ENCODE measurements around the gene EYS.

Gene EYS

GRCh38 chr6:64680446-64680845 is 1026.6 kb downstream of the EYS start:
- DNase-seq (ENCODE audit: low read depth in 1 of 2, low spot score in 1 of 2): no peak

- no peak for DNase-seq (ENCODE audit: low read depth in 1 of 2, low spot score in 1 of 2)
These were observed 1027.6 kb downstream of the EYS start for GRCh38 chr6:64679416-64679815.

GRCh38 chr6:64672651-64673050 is 1034.4 kb downstream of the EYS start:
- no peak for DNase-seq (ENCODE audit: low read depth in 1 of 2, low spot score in 1 of 2)

GRCh38 chr6:64672131-64672530 is 1034.9 kb downstream of the EYS start:
- DNase-seq (ENCODE audit: low read depth in 1 of 2, low spot score in 1 of 2): no peak

- DNase-seq (ENCODE audit: low read depth in 1 of 2, low spot score in 1 of 2): no peak
These were observed 1041.9 kb downstream of the EYS start for GRCh38 chr6:64665137-64665536.

GRCh38 chr6:64664480-64664879 is 1042.5 kb downstream of the EYS start:
- DNase-seq (ENCODE audit: low read depth in 1 of 2, low spot score in 1 of 2): no peak

GRCh38 chr6:64644024-64644423 is 1063.0 kb downstream of the EYS start:
- no peak for DNase-seq (ENCODE audit: low read depth in 1 of 2, low spot score in 1 of 2)

- no peak for DNase-seq (ENCODE audit: low read depth in 1 of 2, low spot score in 1 of 2)
These were observed 1076.1 kb downstream of the EYS start for GRCh38 chr6:64630901-64631300.

- no peak for DNase-seq (ENCODE audit: low read depth in 1 of 2, low spot score in 1 of 2)
These were observed 1084.1 kb downstream of the EYS start for GRCh38 chr6:64622944-64623343.

- DNase-seq (ENCODE audit: low read depth in 1 of 2, low spot score in 1 of 2): no peak
These were observed 1104.0 kb downstream of the EYS start for GRCh38 chr6:64602993-64603392.

- no peak for DNase-seq (ENCODE audit: low read depth in 1 of 2, low spot score in 1 of 2)
These were observed 1115.4 kb downstream of the EYS start for GRCh38 chr6:64591676-64592036.

GRCh38 chr6:64590965-64591675 is 1115.9 kb downstream of the EYS start:
- DNase-seq (ENCODE audit: low read depth in 1 of 2, low spot score in 1 of 2): no peak

GRCh38 chr6:64589961-64590360 is 1117.1 kb downstream of the EYS start:
- no peak for DNase-seq (ENCODE audit: low read depth in 1 of 2, low spot score in 1 of 2)

- no peak for DNase-seq (ENCODE audit: low read depth in 1 of 2, low spot score in 1 of 2)
These were observed 1126.7 kb downstream of the EYS start for GRCh38 chr6:64580346-64580745.

- DNase-seq (ENCODE audit: low read depth in 1 of 2, low spot score in 1 of 2): no peak
These were observed 1153.7 kb downstream of the EYS start for GRCh38 chr6:64553249-64553786.

GRCh38 chr6:64547594-64548268 is 1159.3 kb downstream of the EYS start:
- DNase-seq (ENCODE audit: low read depth in 1 of 2, low spot score in 1 of 2): no peak

- DNase-seq (ENCODE audit: low read depth in 1 of 2, low spot score in 1 of 2): no peak
These were observed 1167.1 kb downstream of the EYS start for GRCh38 chr6:64539917-64540316.

- no peak for DNase-seq (ENCODE audit: low read depth in 1 of 2, low spot score in 1 of 2)
These were observed 1168.3 kb downstream of the EYS start for GRCh38 chr6:64538722-64539121.

- DNase-seq (ENCODE audit: low read depth in 1 of 2, low spot score in 1 of 2): no peak
These were observed 1179.1 kb downstream of the EYS start for GRCh38 chr6:64527899-64528298.

- no peak for DNase-seq (ENCODE audit: low read depth in 1 of 2, low spot score in 1 of 2)
These were observed 1184.2 kb downstream of the EYS start for GRCh38 chr6:64522859-64523258.

- DNase-seq (ENCODE audit: low read depth in 1 of 2, low spot score in 1 of 2): no peak
These were observed 1187.0 kb downstream of the EYS start for GRCh38 chr6:64520050-64520449.

GRCh38 chr6:64516393-64516792 is 1190.6 kb downstream of the EYS start:
- DNase-seq (ENCODE audit: low read depth in 1 of 2, low spot score in 1 of 2): no peak

- DNase-seq (ENCODE audit: low read depth in 1 of 2, low spot score in 1 of 2): no peak
These were observed 1199.4 kb downstream of the EYS start for GRCh38 chr6:64507661-64508060.
